GM19468 (cell line): ENCODE measurements around the gene BYSL.

Source experiments
- ATAC-seq: cut with Tn5 transposase; IDR thresholded peaks from one replicate; pipeline ENCODE4 v1.9.1; 2021; ENCODE audit warnings: mild to moderate bottlenecking, moderate library complexity, moderate number of reproducible peaks; ENCODE audit not compliant: unreplicated experiment; ENCODE audit errors: extremely low read depth

The BYSL gene

GRCh38 chr6:41920921-41921711, at the start of gene BYSL, which contains the start of gene MED20:
Gene BYSL (plus strand): TSS chr6:41921499. CDS start chr6:41921563, 64 bp downstream.
Gene MED20 (minus strand): TSS chr6:41921139. CDS start chr6:41921018, 121 bp downstream.
- ATAC-seq: peak; percentile 78

GRCh38 chr6:41871691-41872090, 49.6 kb upstream of the BYSL start:
- ATAC-seq: no peak

- no peak for ATAC-seq
Observed at GRCh38 chr6:41872147-41872546, 49.2 kb upstream of the BYSL start.

- no peak for ATAC-seq
Observed at GRCh38 chr6:41874741-41875140, 46.6 kb upstream of the BYSL start.

- ATAC-seq: no peak
Observed at GRCh38 chr6:41877051-41877680, 44.1 kb upstream of the BYSL start.

GRCh38 chr6:41878246-41878645, 43.1 kb upstream of the BYSL start:
- ATAC-seq: no peak

- no peak for ATAC-seq
Observed at GRCh38 chr6:41878961-41879405, 42.3 kb upstream of the BYSL start.

- no peak for ATAC-seq
Observed at GRCh38 chr6:41881506-41881905, 39.8 kb upstream of the BYSL start.

- no peak for ATAC-seq
Observed at GRCh38 chr6:41884957-41885356, 36.3 kb upstream of the BYSL start.

GRCh38 chr6:41885930-41886329, 35.4 kb upstream of the BYSL start:
- ATAC-seq: no peak

GRCh38 chr6:41887331-41887751, 34.0 kb upstream of the BYSL start:
- ATAC-seq: no peak

- ATAC-seq: no peak
Observed at GRCh38 chr6:41892921-41893564, 28.3 kb upstream of the BYSL start.

- no peak for ATAC-seq
Observed at GRCh38 chr6:41894366-41895299, 26.7 kb upstream of the BYSL start.

GRCh38 chr6:41895300-41896233, 25.7 kb upstream of the BYSL start, which contains the start of gene USP49:
Gene USP49 (minus strand): TSS chr6:41895375. CDS start chr6:41806983, 88,392 bp downstream.
- peak; percentile 49 for ATAC-seq

- ATAC-seq: no peak
Observed at GRCh38 chr6:41896281-41896680, 25.0 kb upstream of the BYSL start.

GRCh38 chr6:41900861-41901260, 20.4 kb upstream of the BYSL start:
- ATAC-seq: no peak

GRCh38 chr6:41901882-41902519, 19.3 kb upstream of the BYSL start:
- no peak for ATAC-seq

GRCh38 chr6:41909727-41910126, 11.6 kb upstream of the BYSL start:
- no peak for ATAC-seq
